Stimulated activated effector memory CD8-positive, alpha-beta T cell treated with anti-CD3 and anti-CD28 coated beads, Interleukin-12 subunit alpha, Interleukin-12 subunit beta, amount 100 ng/mL, for 72 hours (primary cell): ENCODE measurements around the gene KCTD7.
A peak's percentile ranks its signal among the peaks of the same experiment; 100 is the strongest.
"Not testable (repeated sequence)": the region's sequence is repeated elsewhere in the genome, so short reads cannot be mapped to it uniquely, and the experiment has no call there.

Experiments
- ATAC-seq: fragments of 150-1000 bp; cut with Tn5 transposase; 2 replicates; pipeline ENCODE4 v1.10.0; 2021
- DNase-seq, 2 donors: peaks; one replicate each; pipeline ENCODE4 v3.0.0; 2021 to 2022; ENCODE audit warnings: low spot score in 2 of 2
- H3K27ac Mint-ChIP-seq: one replicate; pipeline ENCODE4 v1.8.0; 2022; ENCODE audit warnings: mild to moderate bottlenecking, mixed read lengths
- H3K36me3 Mint-ChIP-seq: one replicate; pipeline ENCODE4 v1.8.0; 2022; ENCODE audit warnings: mild to moderate bottlenecking, mixed read lengths
- H3K4me1 Mint-ChIP-seq: one replicate; pipeline ENCODE4 v1.8.0; 2022; ENCODE audit warnings: mixed read lengths
- H3K4me3 Mint-ChIP-seq: one replicate; pipeline ENCODE4 v1.8.0; 2022; ENCODE audit warnings: mild to moderate bottlenecking, mixed read lengths
- H3K9me3 Mint-ChIP-seq: one replicate; pipeline ENCODE4 v1.8.0; 2022; ENCODE audit warnings: mixed read lengths

KCTD7 gene

GRCh38 chr7:66635322-66635981, 6.8 kb downstream of the KCTD7 start:
- Mint-ChIP-seq H3K4me3 (peak overlapping the region; percentile 50), H3K4me1 (peaks cover 55% of the 10 kb centered on the region), H3K27ac (peak overlapping the region; percentile 72), H3K36me3 (peaks cover 69% of the 10 kb centered on the region)
- H3K9me3 Mint-ChIP-seq, DNase-seq: not testable (repeated sequence)
- ATAC-seq: peak; percentile 43

- Mint-ChIP-seq H3K4me3 (peak overlapping the region; percentile 50), H3K4me1 (peaks cover 49% of the 10 kb centered on the region), H3K36me3 (peaks cover 76% of the 10 kb centered on the region)
Observed at GRCh38 chr7:66635982-66636546, 7.4 kb downstream of the KCTD7 start.

GRCh38 chr7:66638309-66639099, 9.8 kb downstream of the KCTD7 start:
- peak overlapping the region; percentile 37 for H3K27ac Mint-ChIP-seq
- no peak for ATAC-seq
- DNase-seq: no peak
- H3K4me3 Mint-ChIP-seq: no peak overlapping the region
- peaks cover 35% of the 10 kb centered on the region for H3K4me1 Mint-ChIP-seq
- peaks cover 79% of the 10 kb centered on the region for H3K36me3 Mint-ChIP-seq
- no peaks in the 10 kb centered on the region for H3K9me3 Mint-ChIP-seq

More at GRCh38 chr7:66635982-66636546, 7.4 kb downstream of the KCTD7 start:
- DNase-seq (peak in 1 of 2 donors; percentile 66), ATAC-seq (peak; percentile 95)
- peak overlapping the region; percentile 72 for H3K27ac Mint-ChIP-seq
- not testable (repeated sequence) for H3K9me3 Mint-ChIP-seq

- H3K4me1 Mint-ChIP-seq: peaks cover 29% of the 10 kb centered on the region
- DNase-seq (no peak), ATAC-seq (no peak)
- peaks cover 77% of the 10 kb centered on the region for H3K36me3 Mint-ChIP-seq
- H3K9me3 Mint-ChIP-seq: no peaks in the 10 kb centered on the region
- H3K4me3 Mint-ChIP-seq: no peak overlapping the region
- H3K27ac Mint-ChIP-seq: peak overlapping the region; percentile 85
Observed at GRCh38 chr7:66639773-66640172, 11.1 kb downstream of the KCTD7 start.

- Mint-ChIP-seq H3K4me3 (no peak overlapping the region), H3K9me3 (no peaks in the 10 kb centered on the region), H3K4me1 (peaks cover 23% of the 10 kb centered on the region), H3K36me3 (peaks cover 85% of the 10 kb centered on the region), H3K27ac (peak overlapping the region; percentile 85)
- ATAC-seq: no peak
- DNase-seq: no peak
Observed at GRCh38 chr7:66640802-66641525, 12.3 kb downstream of the KCTD7 start.

- no peaks in the 10 kb centered on the region for H3K9me3 Mint-ChIP-seq
- no peak overlapping the region for H3K4me3 Mint-ChIP-seq
Observed at GRCh38 chr7:66641526-66641871, 12.8 kb downstream of the KCTD7 start.

GRCh38 chr7:66642186-66642585, 13.5 kb downstream of the KCTD7 start:
- no peak overlapping the region for H3K4me3 Mint-ChIP-seq
- H3K9me3 Mint-ChIP-seq: no peaks in the 10 kb centered on the region
- DNase-seq: no peak
- H3K4me1 Mint-ChIP-seq: peaks cover 19% of the 10 kb centered on the region
- no peak for ATAC-seq
- peak overlapping the region; percentile 85 for H3K27ac Mint-ChIP-seq
- H3K36me3 Mint-ChIP-seq: peaks cover 87% of the 10 kb centered on the region

More at GRCh38 chr7:66641526-66641871, 12.8 kb downstream of the KCTD7 start:
- ATAC-seq (no peak), DNase-seq (no peak)
- Mint-ChIP-seq H3K27ac (peak overlapping the region; percentile 85), H3K36me3 (peaks cover 89% of the 10 kb centered on the region), H3K4me1 (peaks cover 19% of the 10 kb centered on the region)

- Mint-ChIP-seq H3K27ac (peak overlapping the region; percentile 85), H3K4me1 (peaks cover 19% of the 10 kb centered on the region), H3K9me3 (no peaks in the 10 kb centered on the region), H3K4me3 (no peak overlapping the region), H3K36me3 (peaks cover 80% of the 10 kb centered on the region)
- ATAC-seq (no peak), DNase-seq (no peak)
Observed at GRCh38 chr7:66642932-66643331, 14.3 kb downstream of the KCTD7 start.

- peaks cover 19% of the 10 kb centered on the region for H3K4me1 Mint-ChIP-seq
Observed at GRCh38 chr7:66643395-66643794, 14.7 kb downstream of the KCTD7 start.

GRCh38 chr7:66651026-66651425, 22.3 kb downstream of the KCTD7 start:
- DNase-seq, ATAC-seq, H3K27ac Mint-ChIP-seq, H3K4me3 Mint-ChIP-seq, H3K9me3 Mint-ChIP-seq: not testable (repeated sequence)
- peaks cover 56% of the 10 kb centered on the region for H3K36me3 Mint-ChIP-seq
- H3K4me1 Mint-ChIP-seq: peaks cover 22% of the 10 kb centered on the region

More at GRCh38 chr7:66643395-66643794, 14.7 kb downstream of the KCTD7 start:
- ATAC-seq (no peak), DNase-seq (no peak)
- Mint-ChIP-seq H3K9me3 (no peaks in the 10 kb centered on the region), H3K4me3 (no peak overlapping the region), H3K27ac (peak overlapping the region; percentile 85), H3K36me3 (peaks cover 75% of the 10 kb centered on the region)

- peaks cover 25% of the 10 kb centered on the region for H3K4me1 Mint-ChIP-seq
- not testable (repeated sequence) for DNase-seq, H3K9me3 Mint-ChIP-seq, ATAC-seq
- peak overlapping the region; percentile 95 for H3K4me3 Mint-ChIP-seq
- peaks cover 46% of the 10 kb centered on the region for H3K36me3 Mint-ChIP-seq
- H3K27ac Mint-ChIP-seq: peak overlapping the region; percentile 98
Observed at GRCh38 chr7:66653719-66654274, 25.1 kb downstream of the KCTD7 start.

- peak overlapping the region; percentile 95 for H3K4me3 Mint-ChIP-seq
- ATAC-seq: peak; percentile 96
- peaks cover 50% of the 10 kb centered on the region for H3K36me3 Mint-ChIP-seq
Observed at GRCh38 chr7:66654275-66655112, 25.8 kb downstream of the KCTD7 start.

GRCh38 chr7:66655113-66655806, 26.6 kb downstream of the KCTD7 start:
- Mint-ChIP-seq H3K4me1 (peaks cover 25% of the 10 kb centered on the region), H3K36me3 (peaks cover 52% of the 10 kb centered on the region), H3K27ac (peak overlapping the region; percentile 98), H3K4me3 (peak overlapping the region; percentile 95)
- DNase-seq (peak in 1 of 2 donors; percentile 65), ATAC-seq (peak; percentile 42)
- not testable (repeated sequence) for H3K9me3 Mint-ChIP-seq

More at GRCh38 chr7:66654275-66655112, 25.8 kb downstream of the KCTD7 start:
- Mint-ChIP-seq H3K4me1 (peaks cover 25% of the 10 kb centered on the region), H3K9me3 (no peaks in the 10 kb centered on the region), H3K27ac (peak overlapping the region; percentile 98)
- DNase-seq: peak; percentile 95 to 99
